CD4-positive, alpha-beta T cell treated with Interleukin-12 subunit alpha and Interleukin-12 subunit beta, for 1 hour (primary cell): ENCODE measurements around the gene TMEM69.
"Not testable (repeated sequence)": the region's sequence is repeated elsewhere in the genome, so short reads cannot be mapped to it uniquely, and the experiment has no call there.

Experiments
- DNase-seq: peaks from one replicate; pipeline ENCODE4 v3.0.0-alpha.2; 2020

The TMEM69 gene

DNA sequence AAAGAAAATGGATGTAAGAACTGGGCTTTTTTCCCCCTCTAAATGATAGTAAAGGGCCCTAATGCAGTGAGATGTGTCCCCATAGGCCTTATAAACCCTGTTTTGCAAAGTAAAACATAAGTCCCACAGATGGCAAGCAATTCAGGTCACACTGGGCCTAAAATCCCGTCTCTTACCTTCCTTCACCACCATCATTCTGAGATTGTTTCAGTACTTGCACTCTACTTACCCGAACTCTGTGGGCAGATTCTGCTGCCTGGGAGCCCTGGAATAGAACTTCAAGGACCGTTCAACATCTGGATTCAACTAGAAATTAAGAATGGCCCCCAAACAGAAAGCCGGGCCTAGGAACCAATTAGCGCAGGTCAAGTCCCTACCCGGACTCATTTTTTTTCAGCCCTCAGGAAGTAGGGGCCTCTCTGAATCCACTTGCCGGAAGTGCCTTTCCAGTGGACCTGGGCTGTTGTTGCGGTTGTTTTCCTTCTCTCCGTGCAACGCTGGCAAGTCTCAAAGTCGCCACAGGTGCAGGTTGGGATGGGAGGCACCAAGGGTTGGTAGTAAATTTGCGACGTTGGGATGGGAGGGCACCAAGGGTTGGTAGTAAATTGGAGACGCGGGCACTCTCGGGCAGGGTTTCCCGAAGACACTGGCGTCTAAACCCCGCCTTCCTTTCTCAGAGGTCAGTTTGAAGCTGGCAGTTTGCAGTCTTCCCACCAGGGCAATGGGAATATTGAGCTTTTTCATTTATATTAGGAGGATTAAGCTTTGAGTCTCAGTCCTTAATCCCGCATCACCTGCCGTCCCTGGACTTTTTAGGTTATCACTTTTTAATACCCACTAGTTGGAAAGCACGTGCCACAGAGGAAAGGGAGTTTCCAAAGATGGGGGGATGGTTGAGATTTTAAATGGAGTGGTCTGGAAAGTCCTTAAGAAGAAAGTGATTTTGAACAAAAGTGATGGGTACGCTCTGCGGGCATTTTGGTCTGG lies at the start of gene TMEM69:
TMEM69 (plus strand) TSS at position 428 of the 987 bp plus-strand sequence. CDS start 2,888 bp downstream, outside the sequence.
- peak; percentile 90 for DNase-seq

DNA sequence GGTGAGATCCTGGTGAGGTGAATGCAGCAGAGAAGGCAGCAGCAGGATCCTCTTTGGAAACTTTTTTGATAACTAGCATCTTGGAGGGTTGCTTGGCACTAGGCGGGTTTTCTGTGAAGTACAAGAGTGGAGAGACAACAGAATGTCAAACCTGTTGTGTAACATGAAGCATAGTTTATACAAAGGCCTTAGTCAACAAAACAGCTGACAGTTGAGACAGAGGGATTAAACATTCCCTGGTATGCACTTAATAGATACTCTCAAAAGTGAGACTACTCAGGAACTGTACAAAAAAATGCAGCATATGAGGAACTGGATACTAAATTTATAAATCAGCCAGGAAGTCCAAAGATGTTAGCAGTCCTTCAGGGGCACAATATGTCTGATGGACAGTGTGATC lies 47.7 kb upstream of the TMEM69 start:
- DNase-seq, result no peak

DNA sequence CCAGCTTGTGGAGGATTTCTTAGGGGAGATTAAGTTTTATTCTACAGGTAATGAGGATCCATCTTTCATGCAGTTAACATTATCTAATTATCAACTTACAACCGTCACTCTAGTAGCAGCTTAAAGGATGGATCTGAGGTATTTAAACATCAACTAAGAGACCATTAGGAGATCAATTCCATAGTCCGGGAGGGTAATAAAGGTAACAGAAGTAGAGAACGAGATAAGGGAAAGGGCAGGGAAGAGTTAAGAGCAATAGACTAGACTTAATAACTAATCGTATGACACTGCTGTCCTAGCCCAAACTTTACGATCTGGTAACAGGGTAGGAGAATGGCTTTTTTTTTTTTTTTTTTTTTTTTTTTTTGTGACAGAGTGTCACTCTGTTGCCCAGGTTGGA lies 44.7 kb upstream of the TMEM69 start:
- no peak for DNase-seq

DNA sequence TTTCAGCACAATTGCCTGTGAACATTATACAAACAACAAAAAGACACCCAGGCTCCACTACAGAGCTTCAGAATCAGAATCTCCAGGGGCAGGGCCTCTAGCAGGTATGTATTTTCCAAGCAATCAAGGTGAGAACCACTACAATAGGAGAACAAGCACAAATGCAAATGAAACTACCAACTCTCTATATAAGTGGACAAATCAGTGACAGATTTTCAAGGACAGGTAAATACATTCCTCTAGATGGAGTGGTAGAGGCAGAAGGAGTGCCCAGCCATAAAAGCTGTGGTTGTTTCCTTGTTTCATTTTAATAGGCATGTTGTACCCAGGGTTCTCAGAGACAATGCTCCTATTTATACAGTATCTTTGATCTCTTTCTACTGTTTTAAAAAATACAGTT lies 44.0 kb upstream of the TMEM69 start:
- no peak for DNase-seq

DNA sequence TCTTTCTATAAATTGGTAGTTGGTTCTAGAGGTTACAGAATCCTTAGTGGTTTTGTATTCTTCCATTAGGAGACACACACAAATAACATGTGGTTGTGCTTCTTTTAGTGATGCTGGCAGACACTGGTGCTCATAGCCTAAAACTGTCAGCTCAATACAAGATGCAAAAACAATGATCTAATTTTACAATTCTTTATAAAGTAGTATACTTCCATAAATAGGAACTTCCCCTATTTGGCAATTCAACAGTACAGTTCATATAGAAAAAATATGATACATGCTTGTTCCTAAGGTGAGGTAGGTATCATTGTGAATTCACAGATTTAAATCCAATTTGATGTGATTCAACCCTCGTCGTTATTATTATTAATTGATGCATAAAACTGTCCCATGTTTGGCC lies 43.3 kb upstream of the TMEM69 start:
- DNase-seq, result no peak

DNA sequence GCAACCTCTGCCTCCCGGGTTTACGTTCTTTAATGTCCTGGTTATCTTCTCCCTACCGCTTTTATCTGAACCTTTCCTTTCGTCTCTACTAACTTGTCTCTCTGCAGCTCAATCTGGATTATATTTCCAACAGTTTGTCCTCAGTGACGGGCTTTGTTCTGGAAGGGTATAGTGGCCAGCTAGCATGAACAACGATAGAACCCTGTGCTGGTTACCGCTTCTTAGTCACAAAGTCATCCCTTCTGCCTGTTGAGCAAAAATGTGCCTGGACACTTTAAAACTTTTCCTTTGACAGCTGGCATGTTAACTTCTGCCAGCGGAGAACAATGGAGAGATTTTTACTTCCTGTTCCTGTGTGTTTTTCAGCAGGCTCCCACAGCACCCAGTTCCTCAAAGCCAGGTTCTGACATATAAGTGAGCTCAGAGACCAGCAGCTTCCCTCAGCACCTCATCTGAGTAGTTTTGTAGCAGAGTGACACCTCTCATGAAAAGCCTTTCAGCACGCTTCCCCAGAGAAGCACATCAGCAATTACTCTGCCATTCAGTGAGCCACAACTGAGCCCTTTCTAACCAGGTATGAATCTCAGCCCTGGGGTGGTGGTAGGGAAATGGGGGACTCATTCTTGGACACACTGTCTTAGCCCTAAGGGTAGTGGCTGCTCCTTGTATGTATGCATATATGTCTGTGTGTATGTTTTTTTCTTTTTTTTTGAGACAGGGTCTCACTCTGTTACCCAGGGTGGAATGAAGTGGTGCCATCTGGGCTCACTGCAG lies 40.5 kb upstream of the TMEM69 start:
- no peak for DNase-seq

- DNase-seq, result no peak
Observed at GRCh38 chr1:45654540-45655280, 33.3 kb upstream of the TMEM69 start.

- no peak for DNase-seq
Observed at GRCh38 chr1:45656573-45657226, 31.3 kb upstream of the TMEM69 start.

DNA sequence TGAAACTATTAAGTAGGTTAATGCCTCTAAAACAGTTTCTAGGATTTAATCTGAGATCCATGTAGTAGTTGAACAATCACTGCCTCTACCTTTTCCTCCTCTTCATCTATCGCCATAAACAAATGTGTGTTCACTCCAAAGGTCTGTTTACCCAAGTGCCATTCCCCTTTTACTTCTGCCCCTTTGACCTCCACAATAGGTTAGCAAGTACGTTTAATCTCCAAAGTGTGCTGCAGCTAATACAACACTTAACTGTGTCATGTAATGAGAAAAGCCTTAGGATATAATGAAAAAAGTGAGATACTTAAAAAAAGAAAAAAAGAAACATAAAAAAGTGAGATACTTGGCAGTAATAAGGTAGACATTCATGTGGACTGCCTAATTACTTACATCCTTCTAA lies 29.8 kb upstream of the TMEM69 start:
- no peak for DNase-seq

DNA sequence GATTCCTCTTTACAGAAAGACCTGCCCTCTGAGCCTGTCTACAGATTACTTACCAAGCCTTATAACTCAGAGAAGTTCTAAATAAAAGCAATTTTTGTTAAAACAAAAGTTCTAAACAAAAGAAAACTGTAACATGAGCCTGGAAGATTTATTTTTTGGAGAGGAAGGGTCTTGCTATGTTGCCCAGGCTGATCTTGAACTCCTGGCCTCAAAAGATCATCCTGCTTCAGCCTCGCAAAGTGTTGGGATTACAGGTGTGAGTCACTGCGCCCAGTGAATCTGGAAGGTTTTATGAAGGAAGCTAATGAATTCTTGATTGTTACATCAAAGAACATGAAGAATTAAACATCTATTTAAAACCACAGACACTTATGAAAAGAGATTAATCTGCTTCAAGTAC lies 28.8 kb upstream of the TMEM69 start:
- DNase-seq, result no peak

DNA sequence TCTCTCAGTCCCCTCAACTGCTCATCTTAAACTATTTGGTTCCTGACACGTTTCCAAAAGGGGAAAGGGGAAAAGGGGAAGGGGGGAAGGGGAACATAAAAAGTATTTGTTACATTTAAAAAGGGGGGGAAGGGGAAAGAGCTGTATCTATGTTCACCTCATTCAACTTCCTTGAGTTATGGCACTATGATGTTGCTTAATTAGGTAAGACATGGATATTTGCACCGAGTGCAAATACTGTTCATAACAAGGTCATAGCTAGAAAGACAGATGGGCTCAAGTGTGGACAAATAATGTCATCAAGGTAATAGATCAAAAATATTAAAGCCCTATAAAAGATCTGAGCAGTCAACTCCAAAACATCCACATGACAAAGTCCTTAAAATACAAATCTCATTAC lies 27.6 kb upstream of the TMEM69 start:
- DNase-seq, result no peak

DNA sequence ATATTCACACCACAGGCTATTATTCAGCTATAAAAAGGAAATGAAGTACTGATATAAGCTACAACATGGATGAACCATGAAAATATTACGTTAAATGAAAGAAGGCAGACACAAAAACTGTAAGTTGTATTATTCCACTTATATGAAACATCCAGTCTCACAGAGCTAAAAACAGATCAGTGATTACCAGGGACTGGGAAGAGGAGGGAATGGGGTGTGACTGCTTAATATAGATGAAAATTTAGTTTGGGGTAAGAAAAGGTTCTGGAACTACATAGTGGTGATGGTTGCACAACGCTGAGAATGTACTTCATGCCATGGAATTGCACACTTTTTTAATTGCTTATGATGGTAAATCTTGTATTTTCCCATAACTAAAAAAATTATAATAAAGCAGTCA lies 21.1 kb upstream of the TMEM69 start:
- DNase-seq, result no peak

GRCh38 chr1:45667321-45668111 lies 20.5 kb upstream of the TMEM69 start:
- no peak for DNase-seq

GRCh38 chr1:45668526-45668925 lies 19.5 kb upstream of the TMEM69 start:
- DNase-seq, result no peak

GRCh38 chr1:45669379-45669778 lies 18.6 kb upstream of the TMEM69 start:
- DNase-seq, result no peak

- DNase-seq, result no peak
Observed at GRCh38 chr1:45669859-45670655, 17.9 kb upstream of the TMEM69 start.

DNA sequence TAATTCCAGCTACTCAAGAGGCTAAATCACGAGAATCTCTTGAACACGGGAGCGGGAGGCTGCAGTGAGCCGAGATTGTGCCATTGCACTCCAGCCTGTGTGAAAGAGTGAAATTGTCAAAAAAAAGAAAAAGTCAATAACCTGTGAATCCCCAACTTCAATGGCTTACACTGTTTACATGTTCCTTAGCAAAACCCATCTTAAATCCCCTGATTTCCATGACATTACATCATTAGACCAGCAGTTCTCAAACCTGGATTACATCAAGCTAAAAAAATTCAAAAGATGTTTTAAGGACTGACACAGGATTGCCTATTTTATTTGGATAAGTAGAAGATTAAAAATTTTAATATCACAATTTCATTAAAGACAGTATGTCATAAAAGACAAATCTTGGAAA lies 14.0 kb upstream of the TMEM69 start:
- DNase-seq, result no peak

DNA sequence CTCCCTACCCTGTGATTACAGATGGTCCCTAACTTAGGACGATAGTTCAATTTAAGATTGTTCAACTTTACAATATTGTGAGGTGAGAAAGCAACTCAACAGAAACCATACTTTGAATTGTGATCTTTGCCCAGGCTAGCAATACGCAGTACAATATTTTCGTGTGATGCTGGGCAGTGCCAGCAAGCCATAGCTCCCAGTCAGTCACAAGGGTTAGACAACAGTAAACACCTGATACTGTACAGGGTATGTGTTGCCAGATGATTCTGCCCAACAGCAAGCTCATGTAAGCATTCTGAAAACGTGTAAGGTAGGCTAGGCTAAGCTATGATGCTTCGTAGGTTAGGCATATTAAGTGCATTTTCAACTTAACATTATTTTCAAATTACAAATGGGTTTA lies 13.5 kb upstream of the TMEM69 start:
- DNase-seq, result no peak

GRCh38 chr1:45676553-45676952 lies 11.4 kb upstream of the TMEM69 start:
- DNase-seq, result not testable (repeated sequence)

GRCh38 chr1:45677751-45678245 lies 10.2 kb upstream of the TMEM69 start:
- DNase-seq, result no peak

DNA sequence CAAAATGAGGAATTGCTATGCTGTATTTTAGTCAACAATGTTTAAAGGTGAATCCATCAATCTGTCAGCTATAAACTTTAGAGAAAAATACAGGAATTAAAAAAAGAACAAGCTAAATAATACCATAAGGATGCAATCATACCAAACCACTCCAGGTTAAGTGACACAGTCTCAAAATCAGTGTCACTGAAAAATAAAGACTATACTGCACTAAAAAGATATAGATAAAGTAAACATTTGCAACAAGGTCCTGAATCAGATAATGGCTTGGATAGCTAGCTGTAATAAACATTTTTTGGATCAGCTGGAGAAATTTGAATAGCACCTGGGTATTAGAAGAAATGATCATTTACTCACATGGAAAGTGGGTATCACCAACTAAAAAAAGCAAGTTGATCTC lies 9.5 kb upstream of the TMEM69 start:
- DNase-seq, result no peak
